ENCODE data around the gene TKTL1. TPM values are rescaled to one million over a fixed set of nuclear protein-coding genes. Genes with fewer than 3 reads are reported as not detected.
A peak's percentile ranks its signal among the peaks of the same experiment; 100 is the strongest.

The TKTL1 gene
- total and polyA plus RNA-seq, 2 of the 4 experiments (the other 2 are of a cell fraction), result not detected

DNA sequence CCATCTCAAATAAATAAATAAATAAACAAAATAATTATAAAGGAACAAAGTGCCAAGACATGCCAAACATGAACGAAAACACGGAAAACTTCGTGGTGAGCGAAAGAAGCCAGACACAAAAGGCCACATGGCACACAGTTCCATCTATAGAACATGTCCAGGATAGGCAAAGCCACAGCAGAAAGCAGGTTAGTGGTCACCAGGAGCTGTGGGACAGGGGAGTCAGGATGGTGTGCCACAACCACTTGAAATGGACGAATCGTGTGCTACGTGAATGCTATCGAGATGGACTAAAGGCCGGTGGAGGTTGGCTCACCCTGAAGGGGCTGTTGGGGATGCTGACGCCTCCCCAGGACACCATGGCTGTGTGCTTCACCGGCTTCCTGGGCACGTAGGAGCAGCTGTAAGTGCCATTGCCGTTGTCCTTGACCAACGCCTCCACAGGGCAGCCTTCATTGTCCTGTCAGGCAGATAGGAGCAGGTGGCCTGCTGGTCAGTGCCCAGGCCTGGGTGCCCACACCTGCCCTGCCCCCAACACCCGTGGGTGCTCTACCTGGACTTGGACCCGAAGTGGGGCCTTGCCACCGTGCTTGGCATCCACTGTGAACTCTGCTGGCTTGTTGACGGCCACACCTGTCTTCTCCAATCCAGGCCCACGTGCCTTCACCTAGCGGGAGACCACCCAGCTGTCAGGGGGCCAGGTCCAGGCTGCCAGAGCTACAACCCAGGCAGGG is 68.3 kb downstream of the TKTL1 start:
- no peak overlapping the region for H3K4me2 ChIP-seq (ENCODE audit: low read depth, low read length)
- H3K14ac ChIP-seq (replicated peaks; ENCODE audit: low read depth, low read length), result no peak overlapping the region
- peak overlapping the region; percentile 43 for H2AFZ ChIP-seq (replicated peaks; ENCODE audit: low read length, poor library complexity)
- H3K23ac ChIP-seq (ENCODE audit: low read depth, low read length), result no peak overlapping the region
- ChIA-PET POLR2A (ENCODE audit: unreplicated experiment) (no interaction called here), CTCF (no interaction called here)
- no peak overlapping the region for H3K4ac ChIP-seq (ENCODE audit: low read depth, low read length)
- WGBS, 2 experiments (ENCODE audit: extremely low coverage in 2 of 2, insufficient read length in 1 of 2), result 79% methylated on average over 9 of the region's 20 CpGs; no CpG with 5 or more reads in 1 of the 2 experiments
- no peak overlapping the region for H4K91ac ChIP-seq (ENCODE audit: insufficient read depth, low read depth, low read length)
- H2BK15ac ChIP-seq (ENCODE audit: low read depth, low read length), result no peak overlapping the region
- H3K4me3 ChIP-seq (ENCODE audit: insufficient read depth, low read depth, low read length), result no peak overlapping the region
- peak overlapping the region; percentile 65 for H2AK9ac ChIP-seq (replicated peaks; ENCODE audit: low read depth, low read length, poor library complexity)
- H3K36me3 ChIP-seq (ENCODE audit: control insufficient read depth, insufficient read depth, low read length), result peaks cover 89% of the 10 kb centered on the region
- no peak overlapping the region for H3K27ac ChIP-seq (ENCODE audit: insufficient read depth, low read length)
- H4K8ac ChIP-seq (ENCODE audit: low read depth in 2 of 2, low read length in 2 of 2), result no peak overlapping the region
- TF ChIP-seq CHD1 (IDR thresholded peaks at IDR 0.05; ENCODE audit: low read depth, low read length) (no peak), MAFK (IDR thresholded peaks at IDR 0.05; ENCODE audit: low read depth, low read length) (no peak), RFX5 (IDR thresholded peaks at IDR 0.05; ENCODE audit: low read depth, low read length) (no peak), RCOR1 (IDR thresholded peaks at IDR 0.05; ENCODE audit: insufficient replicate concordance, low read length) (no peak), FOS (IDR thresholded peaks at IDR 0.05; ENCODE audit: low read depth, low read length) (no peak), MXI1 (IDR thresholded peaks at IDR 0.05; ENCODE audit: borderline replicate concordance, low read depth, low read length) (no peak), NFE2L2 (IDR thresholded peaks at IDR 0.05; ENCODE audit: low read depth, low read length) (no peak), BHLHE40 (IDR thresholded peaks at IDR 0.05; ENCODE audit: low read depth, low read length) (no peak), RAD21 (IDR thresholded peaks at IDR 0.05; ENCODE audit: low read length) (no peak), POLR2A (IDR thresholded peaks at IDR 0.05; ENCODE audit: low read depth, low read length) (no peak)
- TF ChIP-seq, protein P1, sequence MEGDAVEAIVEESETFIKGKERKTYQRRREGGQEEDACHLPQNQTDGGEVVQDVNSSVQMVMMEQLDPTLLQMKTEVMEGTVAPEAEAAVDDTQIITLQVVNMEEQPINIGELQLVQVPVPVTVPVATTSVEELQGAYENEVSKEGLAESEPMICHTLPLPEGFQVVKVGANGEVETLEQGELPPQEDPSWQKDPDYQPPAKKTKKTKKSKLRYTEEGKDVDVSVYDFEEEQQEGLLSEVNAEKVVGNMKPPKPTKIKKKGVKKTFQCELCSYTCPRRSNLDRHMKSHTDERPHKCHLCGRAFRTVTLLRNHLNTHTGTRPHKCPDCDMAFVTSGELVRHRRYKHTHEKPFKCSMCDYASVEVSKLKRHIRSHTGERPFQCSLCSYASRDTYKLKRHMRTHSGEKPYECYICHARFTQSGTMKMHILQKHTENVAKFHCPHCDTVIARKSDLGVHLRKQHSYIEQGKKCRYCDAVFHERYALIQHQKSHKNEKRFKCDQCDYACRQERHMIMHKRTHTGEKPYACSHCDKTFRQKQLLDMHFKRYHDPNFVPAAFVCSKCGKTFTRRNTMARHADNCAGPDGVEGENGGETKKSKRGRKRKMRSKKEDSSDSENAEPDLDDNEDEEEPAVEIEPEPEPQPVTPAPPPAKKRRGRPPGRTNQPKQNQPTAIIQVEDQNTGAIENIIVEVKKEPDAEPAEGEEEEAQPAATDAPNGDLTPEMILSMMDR (conservative IDR thresholded peaks at IDR 0.05; ENCODE audit: low read depth, low read length), result no peak
- TF ChIP-seq, protein P2, sequence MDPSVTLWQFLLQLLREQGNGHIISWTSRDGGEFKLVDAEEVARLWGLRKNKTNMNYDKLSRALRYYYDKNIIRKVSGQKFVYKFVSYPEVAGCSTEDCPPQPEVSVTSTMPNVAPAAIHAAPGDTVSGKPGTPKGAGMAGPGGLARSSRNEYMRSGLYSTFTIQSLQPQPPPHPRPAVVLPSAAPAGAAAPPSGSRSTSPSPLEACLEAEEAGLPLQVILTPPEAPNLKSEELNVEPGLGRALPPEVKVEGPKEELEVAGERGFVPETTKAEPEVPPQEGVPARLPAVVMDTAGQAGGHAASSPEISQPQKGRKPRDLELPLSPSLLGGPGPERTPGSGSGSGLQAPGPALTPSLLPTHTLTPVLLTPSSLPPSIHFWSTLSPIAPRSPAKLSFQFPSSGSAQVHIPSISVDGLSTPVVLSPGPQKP (IDR thresholded peaks at IDR 0.05; ENCODE audit: borderline replicate concordance, low read depth, low read length), result no peak
- in situ Hi-C loops (cut with MboI; ENCODE audit: low sequenced_read_pairs), result no loop called here
- no peak overlapping the region for H3K56ac ChIP-seq (ENCODE audit: extremely low read depth, insufficient read depth, low read length)
- no peak overlapping the region for H2BK120ac ChIP-seq (ENCODE audit: low read depth, low read length)
- no peak overlapping the region for H4K5ac ChIP-seq (ENCODE audit: low read depth, low read length)
- H3K27me3 ChIP-seq (ENCODE audit: control insufficient read depth, insufficient read depth, low read length), result no peaks in the 10 kb centered on the region
- peaks cover 7% of the 10 kb centered on the region for H3K4me1 ChIP-seq (ENCODE audit: control insufficient read depth, insufficient read depth, low read length)
- no peaks in the 10 kb centered on the region for H3K9me3 ChIP-seq (ENCODE audit: control insufficient read depth, insufficient read depth, low read length)
- H4K20me1 ChIP-seq (ENCODE audit: insufficient read depth, low read length), result peaks cover 99% of the 10 kb centered on the region
- DNase-seq (no peak), ATAC-seq (ENCODE audit: low read depth) (no peak)
- BruUV-seq (replicated peaks), result no TSS peak
- H2AK5ac ChIP-seq (ENCODE audit: low read depth, low read length), result no peak overlapping the region
- intact Hi-C loops (cut with micrococcal nuclease), result no loop called here
- dilution Hi-C loops (cut with HindIII; ENCODE audit: low sequenced_read_pairs, unreplicated experiment), result no loop called here
- H3K79me1 ChIP-seq (ENCODE audit: low read depth in 1 of 2, low read length in 2 of 2), result peaks cover 0 to 27% of the 10 kb centered on the region in 2 experiments; a peak in 1 of 4 replicates
- H3K9me1 ChIP-seq (ENCODE audit: insufficient read depth, low read length), result no peaks in the 10 kb centered on the region; the same call in 1 of the 2 replicates
- H3K9ac ChIP-seq (ENCODE audit: low read depth, low read length), result no peak overlapping the region
- no peak overlapping the region for H2BK5ac ChIP-seq (ENCODE audit: low read depth, low read length, poor library complexity, severe bottlenecking)
- no peak overlapping the region for H3K18ac ChIP-seq (ENCODE audit: low read depth, low read length)
- no peak overlapping the region for H2BK20ac ChIP-seq (ENCODE audit: low read depth, low read length)
